Neutrophil (primary cell): ENCODE results near the gene CD6.

Source experiments
- H3K27ac ChIP-seq: fragments of 200-600 bp; sonication (generic); 2 replicates; pipeline ENCODE4 v1.5.1; 2016; ENCODE audit warnings: mild to moderate bottlenecking, moderate library complexity
- H3K27me3 ChIP-seq: fragments of 200-600 bp; sonication (generic); 2 replicates; pipeline ENCODE4 v1.6.0; 2016; ENCODE audit warnings: mild to moderate bottlenecking
- H3K36me3 ChIP-seq: fragments of 200-600 bp; sonication (generic); 2 replicates; pipeline ENCODE4 v1.5.1; 2017
- H3K4me1 ChIP-seq, 2 experiments: fragments of 200-600 bp in 1 of 2; sonication (generic) in 1 of 2; 1 replicate in 1 of 2; 2 replicates in 1 of 2; pipeline versions ENCODE4 v1.5.1 to v1.6.1; 2013 to 2016; ENCODE audit warnings: low read depth in 1 of 2, low read length in 1 of 2, mild to moderate bottlenecking in 1 of 2, moderate library complexity in 1 of 2; ENCODE audit not compliant: control insufficient read depth in 1 of 2, insufficient read depth in 1 of 2
- H3K4me3 ChIP-seq, 2 experiments: fragments of 200-600 bp in 1 of 2; sonication (generic) in 1 of 2; 1 replicate in 1 of 2; 2 replicates in 1 of 2; pipeline ENCODE4 v1.5.1; 2013 to 2016; ENCODE audit warnings: low read depth in 1 of 2, low read length in 1 of 2, mild to moderate bottlenecking in 1 of 2, moderate library complexity in 1 of 2
- H3K9me3 ChIP-seq: fragments of 200-600 bp; sonication (generic); 2 replicates; pipeline ENCODE4 v1.5.1; 2016
- CTCF ChIP-seq: fragments of 200-600 bp; sonication (generic); IDR thresholded peaks from 2 replicates; pipeline ENCODE4 v1.5.1; 2016; ENCODE audit warnings: antibody characterized with exemption

CD6 gene

GRCh38 chr11:61037441-61038093 is 66.1 kb downstream of the CD6 start:
- H3K9me3 ChIP-seq = no peaks in the 10 kb centered on the region
- no peak overlapping the region for H3K4me3 ChIP-seq
- H3K27me3 ChIP-seq = peaks cover 14% of the 10 kb centered on the region
- no peaks in the 10 kb centered on the region for H3K4me1 ChIP-seq
- no peak for TF ChIP-seq CTCF
- no peaks in the 10 kb centered on the region for H3K36me3 ChIP-seq
- H3K27ac ChIP-seq = no peak overlapping the region

DNA sequence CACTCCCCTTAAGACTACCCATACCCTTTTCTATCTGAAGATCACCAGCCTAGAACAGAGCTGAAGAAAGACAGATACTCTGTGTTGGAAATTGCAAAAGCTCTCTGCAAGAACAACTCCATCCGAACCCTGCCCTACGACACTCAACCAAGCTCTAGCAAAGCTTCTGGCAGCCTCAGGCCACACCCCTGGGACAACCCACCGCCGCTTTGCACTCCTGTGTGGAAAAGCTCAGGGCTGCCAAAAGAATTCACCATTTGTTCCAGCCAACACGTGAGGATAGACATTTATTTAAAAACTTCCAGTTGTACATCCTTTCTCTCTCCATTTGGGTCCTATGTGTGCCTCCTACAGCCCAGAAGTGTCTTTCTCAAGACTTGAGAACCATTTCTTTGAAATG is 68.4 kb downstream of the CD6 start:
- Histone ChIP-seq H3K4me3 (no peak overlapping the region), H3K36me3 (no peaks in the 10 kb centered on the region), H3K27ac (no peak overlapping the region), H3K27me3 (peaks cover 18% of the 10 kb centered on the region), H3K4me1 (no peaks in the 10 kb centered on the region), H3K9me3 (no peaks in the 10 kb centered on the region)
- no peak for TF ChIP-seq CTCF

DNA sequence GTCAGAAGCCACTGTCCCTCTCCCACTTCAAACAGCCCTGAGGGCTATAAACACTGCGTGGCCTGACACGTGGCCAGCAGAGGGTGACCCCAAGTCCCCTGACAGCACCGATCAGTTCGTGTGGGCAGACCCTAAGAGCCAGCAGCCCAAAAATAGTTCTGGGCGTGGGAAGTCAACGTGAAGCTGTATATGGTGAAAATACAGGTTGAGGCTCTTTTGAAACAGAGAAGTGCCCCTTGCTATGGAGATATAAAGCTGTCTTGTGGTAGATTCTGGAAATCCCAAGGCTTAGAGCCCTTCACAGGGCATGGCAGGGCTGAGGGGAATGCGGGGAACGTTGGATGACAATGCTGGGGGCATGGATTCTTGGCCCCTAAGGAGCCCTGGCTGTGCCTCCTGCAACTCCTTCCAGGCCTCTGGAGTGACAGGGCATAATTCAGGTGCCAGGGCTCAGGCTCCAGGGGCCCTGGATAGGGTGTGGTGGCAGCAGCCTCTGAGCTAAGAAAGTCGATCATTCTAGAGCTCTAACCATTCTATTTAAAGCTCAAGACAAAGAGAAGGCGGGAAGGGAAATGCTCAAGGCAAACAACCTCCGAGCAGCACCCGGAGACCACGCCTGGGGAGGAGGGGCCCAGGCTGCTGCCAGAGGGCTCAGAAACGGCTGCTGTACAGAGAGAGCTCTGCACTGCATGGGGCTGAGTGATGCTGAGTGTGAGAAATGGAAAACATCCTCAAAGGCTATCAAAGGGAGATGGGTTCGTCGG is 70.5 kb downstream of the CD6 start:
- Histone ChIP-seq H3K9me3 (no peaks in the 10 kb centered on the region), H3K27me3 (peaks cover 19% of the 10 kb centered on the region), H3K4me1 (no peaks in the 10 kb centered on the region), H3K36me3 (no peaks in the 10 kb centered on the region), H3K27ac (no peak overlapping the region), H3K4me3 (no peak overlapping the region)
- no peak for TF ChIP-seq CTCF

- Histone ChIP-seq H3K9me3 (no peaks in the 10 kb centered on the region), H3K36me3 (no peaks in the 10 kb centered on the region), H3K27me3 (peaks cover 25% of the 10 kb centered on the region), H3K4me1 (no peaks in the 10 kb centered on the region), H3K4me3 (no peak overlapping the region), H3K27ac (no peak overlapping the region)
- TF ChIP-seq CTCF = no peak
Observed at GRCh38 chr11:61042537-61042936, 71.1 kb downstream of the CD6 start.

GRCh38 chr11:61042961-61043540 is 71.6 kb downstream of the CD6 start:
- H3K4me1 ChIP-seq = no peaks in the 10 kb centered on the region
- peaks cover 30% of the 10 kb centered on the region for H3K27me3 ChIP-seq
- no peaks in the 10 kb centered on the region for H3K36me3 ChIP-seq
- H3K27ac ChIP-seq = no peak overlapping the region
- no peak overlapping the region for H3K4me3 ChIP-seq
- no peaks in the 10 kb centered on the region for H3K9me3 ChIP-seq
- TF ChIP-seq CTCF = no peak
